ENCODE data around the gene CXCL14. TPM values are rescaled to one million over a fixed set of nuclear protein-coding genes. Genes with fewer than 3 reads are reported as not detected.

The CXCL14 gene
- total and polyA plus RNA-seq, 7 donors, result 2.6 to 28.9 (median 21.4) TPM

DNA sequence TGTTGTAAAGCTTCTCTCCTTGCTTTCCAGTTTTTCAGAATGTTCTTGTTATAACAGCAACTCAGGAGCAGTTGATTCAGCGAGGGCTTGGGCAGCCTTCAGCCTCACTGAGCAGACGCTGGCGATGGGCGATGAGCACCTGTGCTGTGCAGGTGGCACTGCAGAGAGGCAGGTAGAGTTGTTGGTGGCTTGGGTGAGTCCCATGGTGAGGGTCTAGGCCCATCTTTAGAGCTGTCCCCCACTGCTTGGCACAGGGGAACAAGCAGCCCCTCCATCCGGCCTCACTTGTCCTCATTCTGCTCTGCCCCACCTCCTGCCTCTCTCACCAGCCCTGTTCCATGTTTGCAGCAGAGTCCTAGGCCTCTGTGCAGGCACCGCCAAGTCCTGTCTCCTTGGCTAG is 6.1 kb upstream of the CXCL14 start:
- TF ChIP-seq CTCF (IDR thresholded peaks at IDR 0.05), result no peak
- H3K9me3 ChIP-seq, result no peaks in the 10 kb centered on the region
- intact Hi-C loops (cut with DNase I), result no loop called here
- no peak for ATAC-seq
- peaks cover 0 to 27% (median 4%) of the 10 kb centered on the region in 3 donors for H3K27me3 ChIP-seq (ENCODE audit: insufficient read depth in 3 of 3, low read length in 2 of 3)
- H3K4me3 ChIP-seq, result no peak overlapping the region
- H3K4me1 ChIP-seq, result no peaks in the 10 kb centered on the region
- 93 to 96% (median 95%) methylated on average over 6 of the region's 6 CpGs for WGBS, 3 donors
- H3K27ac ChIP-seq, result no peak overlapping the region
- DNase-seq, result no peak
- H3K36me3 ChIP-seq (ENCODE audit: insufficient read depth in 1 of 2, low read depth in 1 of 2), result no peaks in the 10 kb centered on the region

- Histone ChIP-seq H3K4me1 (no peaks in the 10 kb centered on the region), H3K27me3 (ENCODE audit: insufficient read depth in 3 of 3, low read length in 2 of 3) (peaks cover 0 to 33% (median 4%) of the 10 kb centered on the region in 3 donors), H3K36me3 (ENCODE audit: insufficient read depth in 1 of 2, low read depth in 1 of 2) (no peaks in the 10 kb centered on the region), H3K27ac (no peak overlapping the region), H3K9me3 (no peaks in the 10 kb centered on the region), H3K4me3 (no peak overlapping the region)
- intact Hi-C loops (cut with DNase I), result no loop called here
- no peak for ATAC-seq
- WGBS, 3 donors, result 83 to 95% (median 94%) methylated on average over 2 of the region's 2 CpGs
- no peak for TF ChIP-seq CTCF (IDR thresholded peaks at IDR 0.05)
- DNase-seq, result no peak
These were observed 5.5 kb upstream of the CXCL14 start for GRCh38 chr5:135584276-135584675.

DNA sequence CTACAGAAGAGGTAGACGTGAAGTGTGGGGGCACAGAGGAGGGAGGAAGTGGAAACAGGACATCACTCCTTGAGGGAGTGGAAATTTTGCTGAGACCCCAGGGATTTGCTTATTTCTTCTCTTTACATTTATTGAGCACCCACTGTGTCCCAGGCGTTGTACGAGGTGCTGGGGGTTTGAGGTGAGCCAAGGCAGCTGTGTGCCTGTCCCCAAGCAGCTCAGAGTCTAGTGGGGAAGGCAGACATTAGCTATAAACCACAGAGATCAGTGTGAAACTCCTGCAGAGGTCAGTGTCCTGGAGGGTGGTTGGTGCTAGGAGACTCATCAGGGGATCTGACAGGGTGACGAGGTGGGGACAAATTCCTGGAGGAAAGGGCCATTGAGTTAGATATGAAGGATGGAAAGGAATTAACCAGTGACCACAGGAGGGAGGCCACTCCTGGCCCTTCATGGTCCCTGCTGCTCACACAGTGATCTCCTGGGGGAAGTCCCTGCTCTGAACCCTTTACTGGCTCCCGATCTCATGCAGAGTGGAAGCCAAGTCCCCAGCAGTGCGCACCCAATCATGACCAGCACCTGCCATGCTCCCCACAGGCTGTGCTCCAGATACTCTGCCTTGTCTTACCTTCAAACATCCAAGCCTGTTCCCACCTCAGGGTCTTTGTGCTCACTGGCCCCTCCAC is 3.4 kb upstream of the CXCL14 start:
- DNase-seq (no peak), ATAC-seq (no peak)
- H3K27ac ChIP-seq, result no peak overlapping the region
- H3K27me3 ChIP-seq (ENCODE audit: insufficient read depth in 3 of 3, low read length in 2 of 3), result peaks cover 0 to 53% (median 12%) of the 10 kb centered on the region in 3 donors
- no peak overlapping the region for H3K4me3 ChIP-seq
- no peak for TF ChIP-seq CTCF (IDR thresholded peaks at IDR 0.05)
- intact Hi-C loops (cut with DNase I), result no loop called here
- 56 to 70% (median 63%) methylated on average over 6 of the region's 6 CpGs for WGBS, 3 donors
- no peaks in the 10 kb centered on the region for H3K4me1 ChIP-seq
- H3K9me3 ChIP-seq, result no peaks in the 10 kb centered on the region
- H3K36me3 ChIP-seq (ENCODE audit: insufficient read depth in 1 of 2, low read depth in 1 of 2), result no peaks in the 10 kb centered on the region

DNA sequence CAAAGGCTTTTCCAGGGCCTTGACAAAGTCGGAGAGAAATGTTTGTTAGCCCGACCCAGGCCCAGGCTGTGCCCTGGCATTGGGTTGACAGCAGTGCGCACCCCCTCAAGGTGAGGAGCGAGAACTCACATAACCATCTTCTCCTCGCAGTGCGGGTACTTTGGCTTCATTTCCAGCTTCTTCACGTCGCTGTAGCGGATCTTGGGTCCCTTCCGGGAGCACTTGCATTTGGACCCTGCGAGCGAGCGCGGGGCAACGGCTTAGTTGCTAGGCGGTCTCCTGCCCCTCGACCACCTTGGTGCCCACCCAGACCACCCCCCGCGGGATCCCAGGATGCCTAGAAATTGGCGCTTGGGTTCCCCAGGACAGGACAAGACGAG is 496 bp downstream of the CXCL14 start:
- WGBS, 3 donors, result 6 to 8% (median 6%) methylated on average over 21 of the region's 21 CpGs
- TF ChIP-seq CTCF (IDR thresholded peaks at IDR 0.05), result no peak

GRCh38 chr5:135577421-135577820 is 1.4 kb downstream of the CXCL14 start:
- TF ChIP-seq CTCF (IDR thresholded peaks at IDR 0.05), result no peak
- ATAC-seq (no peak), DNase-seq (no peak)
- Histone ChIP-seq H3K36me3 (ENCODE audit: insufficient read depth in 1 of 2, low read depth in 1 of 2) (no peaks in the 10 kb centered on the region), H3K27me3 (ENCODE audit: insufficient read depth in 3 of 3, low read length in 2 of 3) (peaks cover 0 to 53% (median 11%) of the 10 kb centered on the region in 3 donors), H3K4me1 (no peaks in the 10 kb centered on the region), H3K9me3 (no peaks in the 10 kb centered on the region), H3K4me3 (peak overlapping the region; percentile 57), H3K27ac (no peak overlapping the region)
- 40 to 53% (median 47%) methylated on average over 8 of the region's 8 CpGs for WGBS, 3 donors
- intact Hi-C loops (cut with DNase I), result no loop called here

More for the DNA sequence above, 496 bp downstream of the CXCL14 start:
- Histone ChIP-seq H3K4me1 (no peaks in the 10 kb centered on the region), H3K27me3 (ENCODE audit: insufficient read depth in 3 of 3, low read length in 2 of 3) (peaks cover 0 to 57% (median 12%) of the 10 kb centered on the region in 3 donors), H3K27ac (no peak overlapping the region), H3K36me3 (ENCODE audit: insufficient read depth in 1 of 2, low read depth in 1 of 2) (no peaks in the 10 kb centered on the region), H3K4me3 (peak overlapping the region; percentile 57), H3K9me3 (no peaks in the 10 kb centered on the region)
- intact Hi-C loops (cut with DNase I), result no loop called here
- no peak for DNase-seq
- peak in 1 of 4 donors; percentile 10 for ATAC-seq
